Breast epithelium (tissue), 4 donors: ENCODE measurements around the gene CBLB. TPM values are rescaled to one million over a fixed set of nuclear protein-coding genes. Genes with fewer than 3 reads are reported as not detected.
"Not testable (repeated sequence)": the region's sequence is repeated elsewhere in the genome, so short reads cannot be mapped to it uniquely, and the experiment has no call there.

Experiments used
- DNase-seq, 2 donors: peaks; one replicate each; pipeline ENCODE4 v3.0.0-alpha.2; 2019; ENCODE audit warnings: low spot score in 2 of 2
- H3K27ac ChIP-seq, 2 donors: fragments of 200-600 bp; sonication (generic) in 1 of 2; one replicate each; pipeline ENCODE4 v1.5.1; 2016 to 2019; ENCODE audit warnings: mild to moderate bottlenecking in 1 of 2
- H3K27me3 ChIP-seq, 2 donors: fragments of 200-600 bp; sonication (generic) in 1 of 2; one replicate each; pipeline versions ENCODE4 v1.5.1 to v1.6.0; 2017 to 2019; ENCODE audit warnings: control low read depth in 1 of 2, mild to moderate bottlenecking in 1 of 2
- H3K36me3 ChIP-seq: fragments of 200-600 bp; one replicate; pipeline ENCODE4 v1.5.1; 2019
- H3K4me1 ChIP-seq, 2 donors: fragments of 200-600 bp; sonication (generic); one replicate each; pipeline ENCODE4 v1.5.1; 2016 to 2019; ENCODE audit warnings: control low read depth in 1 of 2
- H3K4me3 ChIP-seq, 3 donors: fragments of 200-600 bp; sonication (generic); 1 replicate in 2 of 3; 2 replicates in 1 of 3; pipeline ENCODE4 v1.5.1; 2016 to 2019; ENCODE audit warnings: mild to moderate bottlenecking in 3 of 3, moderate library complexity in 2 of 3
- H3K9me3 ChIP-seq, 2 donors: fragments of 200-600 bp; sonication (generic) in 1 of 2; one replicate each; pipeline ENCODE4 v1.5.1; 2016 to 2019; ENCODE audit warnings: control low read depth in 1 of 2
- CTCF ChIP-seq, 3 donors: fragments of 450-650 bp; IDR thresholded peaks; one replicate each; pipeline ENCODE4 v1.5.1; 2016 to 2017; ENCODE audit warnings: antibody characterized with exemption in 3 of 3, mild to moderate bottlenecking in 3 of 3, moderate library complexity in 3 of 3
- POLR2A ChIP-seq: fragments of 450-650 bp; IDR thresholded peaks from one replicate; pipeline ENCODE4 v1.6.1; 2016; ENCODE audit warnings: antibody characterized with exemption, mild to moderate bottlenecking, moderate library complexity
- POLR2AphosphoS5 ChIP-seq, 3 donors: sonication (generic); formaldehyde crosslinking; IDR thresholded peaks; one replicate each; pipeline ENCODE4 v1.6.1; 2017; ENCODE audit warnings: antibody characterized with exemption in 3 of 3
- intact Hi-C: fragments of 100-400 bp; cut with DNase I; formaldehyde crosslinking; loops from one replicate; pipeline ENCODE4 v1.15.1; 2023; ENCODE audit warnings: low total_unique reads
- total RNA-seq, 3 donors: library from RNA; depleted of rRNA; stranded (reverse); fragments of >200 nt; gene quantifications; one replicate each; pipeline ENCODE4 v1.1.0, GENCODE V29; 2016

CBLB gene
- total RNA-seq, 3 donors from 2014 or later, result 57.7 to 107 (median 70.8) TPM

GRCh38 chr3:105728771-105729312, 140.0 kb downstream of the CBLB start:
- Histone ChIP-seq H3K27ac (no peak overlapping the region), H3K4me1 (no peaks in the 10 kb centered on the region), H3K27me3 (no peaks in the 10 kb centered on the region), H3K9me3 (peaks cover 0 to 10% of the 10 kb centered on the region in 2 donors), H3K36me3 (peaks cover 3% of the 10 kb centered on the region), H3K4me3 (no peak overlapping the region)
- TF ChIP-seq POLR2AphosphoS5 (IDR thresholded peaks at IDR 0.05) (no peak), POLR2A (no peak), CTCF (IDR thresholded peaks at IDR 0.05) (no peak)
- DNase-seq, result no peak
- intact Hi-C loops, result no loop called here

GRCh38 chr3:105727036-105727435, 141.8 kb downstream of the CBLB start:
- peaks cover 0 to 10% of the 10 kb centered on the region in 2 donors for H3K9me3 ChIP-seq
- intact Hi-C loops, H3K27me3 ChIP-seq, DNase-seq, H3K36me3 ChIP-seq, H3K27ac ChIP-seq, H3K4me3 ChIP-seq, H3K4me1 ChIP-seq: not testable (repeated sequence)

- Histone ChIP-seq H3K9me3 (peaks cover 0 to 8% of the 10 kb centered on the region in 2 donors), H3K4me3 (no peak overlapping the region), H3K4me1 (no peaks in the 10 kb centered on the region), H3K27ac (no peak overlapping the region), H3K36me3 (no peaks in the 10 kb centered on the region), H3K27me3 (no peaks in the 10 kb centered on the region)
- DNase-seq, result no peak
- TF ChIP-seq POLR2A (no peak), POLR2AphosphoS5 (IDR thresholded peaks at IDR 0.05) (no peak), CTCF (IDR thresholded peaks at IDR 0.05) (no peak)
- intact Hi-C loops, result no loop called here
These were observed 145.8 kb downstream of the CBLB start for GRCh38 chr3:105722943-105723556.

- Histone ChIP-seq H3K27ac (no peak overlapping the region), H3K36me3 (no peaks in the 10 kb centered on the region), H3K27me3 (no peaks in the 10 kb centered on the region), H3K4me3 (no peak overlapping the region), H3K9me3 (no peaks in the 10 kb centered on the region), H3K4me1 (no peaks in the 10 kb centered on the region)
- TF ChIP-seq POLR2AphosphoS5 (IDR thresholded peaks at IDR 0.05) (no peak), POLR2A (no peak), CTCF (IDR thresholded peaks at IDR 0.05) (no peak)
- DNase-seq, result no peak
- intact Hi-C loops, result no loop called here
These were observed 149.0 kb downstream of the CBLB start for GRCh38 chr3:105719791-105720190.

- no peak overlapping the region for H3K27ac ChIP-seq
- intact Hi-C loops, result no loop called here
- H3K9me3 ChIP-seq, result no peaks in the 10 kb centered on the region
- no peaks in the 10 kb centered on the region for H3K4me1 ChIP-seq
- no peak overlapping the region for H3K4me3 ChIP-seq
- H3K27me3 ChIP-seq, result no peaks in the 10 kb centered on the region
- no peak for TF ChIP-seq POLR2A
- TF ChIP-seq CTCF (IDR thresholded peaks at IDR 0.05), result no peak
- TF ChIP-seq POLR2AphosphoS5 (IDR thresholded peaks at IDR 0.05), result no peak
- H3K36me3 ChIP-seq, result no peaks in the 10 kb centered on the region
- no peak for DNase-seq
These were observed 153.4 kb downstream of the CBLB start for GRCh38 chr3:105715372-105715771.
